Putamen (tissue), 1 donor: ENCODE results near the gene DLG4.

Source experiments
- DNase-seq: peaks from one replicate; pipeline ENCODE4 v3.0.0-alpha.2; 2016; ENCODE audit warnings: low spot score

The DLG4 gene

DNA sequence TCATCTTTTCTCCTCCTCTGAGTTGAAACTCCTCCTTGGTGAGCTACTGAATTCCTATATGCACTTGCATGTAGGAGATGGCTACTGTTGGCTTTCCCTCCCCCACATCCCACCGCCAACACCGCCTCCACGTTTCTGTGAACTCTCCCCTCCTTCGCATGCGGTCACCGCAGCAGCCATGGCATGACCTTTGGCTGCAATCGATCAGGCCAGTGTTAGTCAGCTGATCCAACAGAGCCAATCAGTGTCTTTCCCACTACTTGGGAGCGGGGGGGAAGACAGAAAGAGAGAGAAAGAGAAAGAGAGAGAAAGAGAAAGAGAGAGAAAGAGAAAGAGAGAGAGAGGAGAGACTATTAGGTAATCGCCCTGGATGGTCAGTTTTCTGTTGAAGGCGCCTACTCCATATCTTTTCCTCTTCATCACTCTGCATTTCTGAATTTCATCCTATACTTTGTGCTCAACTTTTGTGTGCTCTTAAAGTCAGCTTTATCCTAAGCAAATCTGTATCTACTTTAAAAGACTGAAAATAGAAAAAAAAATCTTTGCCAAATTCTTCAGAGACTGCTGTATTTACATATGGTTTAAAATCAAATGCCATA lies 63.2 kb downstream of the DLG4 start:
- DNase-seq, result no peak

DNA sequence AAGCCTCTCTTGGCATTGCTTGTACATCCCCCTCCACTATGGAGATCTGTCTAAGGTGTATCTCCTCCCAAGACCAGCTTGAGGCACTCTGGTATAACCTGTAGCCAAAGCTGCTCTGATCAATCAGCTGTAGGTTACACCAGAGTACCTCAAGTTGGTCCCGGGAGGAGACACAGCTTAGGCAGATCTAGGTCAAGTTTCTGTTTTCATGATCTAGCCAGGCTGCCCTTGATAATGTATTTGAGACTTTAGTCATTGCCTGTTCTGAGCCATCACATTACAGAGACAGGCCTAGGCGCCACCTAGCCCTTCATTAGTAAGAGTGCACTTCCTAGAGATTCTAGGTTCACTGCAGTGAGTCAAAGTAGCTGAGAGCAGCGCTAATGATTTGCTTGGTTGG lies 71.9 kb downstream of the DLG4 start:
- no peak for DNase-seq

GRCh38 chr17:7146115-7146514 lies 73.5 kb downstream of the DLG4 start:
- no peak for DNase-seq

DNA sequence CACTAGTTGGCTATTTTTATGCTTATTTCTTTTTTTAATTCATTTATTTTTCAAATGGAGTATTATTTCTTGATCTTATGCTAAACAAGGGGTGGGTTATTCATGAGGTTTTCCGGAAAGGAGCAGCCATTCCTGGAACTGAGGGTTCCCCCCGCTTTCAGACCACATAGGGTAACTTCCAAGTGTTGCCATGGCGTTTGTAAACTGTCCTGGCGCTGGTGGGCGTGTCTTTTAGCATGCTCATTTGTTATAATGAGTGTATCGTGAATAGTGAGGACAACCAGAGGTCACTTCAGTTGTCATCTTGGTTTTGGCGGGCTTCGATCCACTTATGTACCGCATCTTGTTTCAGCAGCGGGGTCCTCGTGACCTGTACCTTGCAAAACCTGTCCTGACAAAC lies 75.4 kb downstream of the DLG4 start:
- DNase-seq, result no peak

GRCh38 chr17:7141824-7142223 lies 77.8 kb downstream of the DLG4 start:
- DNase-seq, result no peak

DNA sequence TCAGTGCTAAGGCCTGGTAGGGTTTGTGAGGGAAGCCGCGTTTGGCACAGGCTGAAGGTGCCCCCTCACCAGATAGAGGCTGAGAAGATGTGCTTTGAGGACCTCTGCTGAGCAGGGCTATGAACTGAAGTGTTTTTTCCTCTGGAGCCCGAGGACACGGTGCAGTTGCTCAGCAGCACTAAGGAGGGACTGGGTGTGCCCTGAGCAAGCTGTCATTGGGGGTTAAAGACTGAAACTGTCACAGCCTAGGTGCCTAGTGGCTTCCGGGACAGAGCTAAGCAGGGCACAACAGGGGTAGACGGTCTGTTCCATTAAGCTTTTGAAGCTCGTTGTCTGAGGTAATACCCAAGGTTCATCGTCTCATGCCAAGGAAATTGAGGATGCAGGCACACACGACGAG lies 80.2 kb downstream of the DLG4 start:
- no peak for DNase-seq

- DNase-seq, result no peak
Observed at GRCh38 chr17:7138800-7139381, 80.7 kb downstream of the DLG4 start.

GRCh38 chr17:7137171-7137943 lies 82.3 kb downstream of the DLG4 start:
- no peak for DNase-seq
